SK-N-SH (cell line): ENCODE results near the gene WDR35. TPM values are rescaled to one million over a fixed set of nuclear protein-coding genes. Genes with fewer than 3 reads are reported as not detected.

Source experiments
- CTCF ChIA-PET: fragments of 300-600, 350-600 bp; formaldehyde crosslinking; extraction: SDS; loops from one replicate; lab custom pipeline; 2021; lab: Yijun Ruan, JAX
- POLR2A ChIA-PET: fragments of 350-600 bp; sonication (Branson Sonifier 250); formaldehyde crosslinking; extraction: SDS; loops from one replicate; lab custom pipeline; 2020; ENCODE audit warnings: antibody characterized with exemption, inconsistent platforms; lab: Yijun Ruan, JAX
- DNase-seq: peaks from one replicate; pipeline ENCODE4 v3.0.0; 2012
- H2AFZ ChIP-seq: fragments of 200-600 bp; sonication (generic); 2 replicates; pipeline ENCODE4 v1.8.1; 2016; ENCODE audit warnings: antibody characterized with exemption, mild to moderate bottlenecking, low read depth
- H3F3A ChIP-seq: fragments of 200-600 bp; sonication (generic); replicated peaks from 2 replicates; pipeline ENCODE3; 2016; ENCODE audit warnings: antibody characterized with exemption, mild to moderate bottlenecking; ENCODE audit not compliant: insufficient read depth
- H3K27ac ChIP-seq, 2 experiments: fragments of 200-500 bp in 1 of 2; fragments of 200-600 bp in 1 of 2; sonication (Bioruptor generic) in 1 of 2; sonication (generic), shearing (Covaris generic) in 1 of 2; 2 replicates each; pipeline versions ENCODE4 v1.5.1 to v1.6.1; 2014 to 2016; ENCODE audit warnings: low read depth in 2 of 2, inconsistent platforms in 1 of 2, low read length in 1 of 2, mild to moderate bottlenecking in 1 of 2, mixed read lengths in 1 of 2
- H3K27me3 ChIP-seq: fragments of 200-600 bp; sonication (generic), shearing (Covaris generic); 2 replicates; pipeline ENCODE4 v1.6.1; 2016; ENCODE audit warnings: mixed run types; ENCODE audit not compliant: insufficient read depth
- H3K36me3 ChIP-seq, 2 experiments: fragments of 200-500 bp in 1 of 2; fragments of 200-600 bp in 1 of 2; sonication (Bioruptor generic) in 1 of 2; sonication (generic) in 1 of 2; replicated peaks in 1 of 2; 2 replicates each; pipeline versions ENCODE3 to v1.5.1; 2014 to 2016; ENCODE audit warnings: low read length in 1 of 2, mild to moderate bottlenecking in 1 of 2; ENCODE audit not compliant: insufficient read depth in 2 of 2, control insufficient read depth in 1 of 2
- H3K4me1 ChIP-seq, 2 experiments: fragments of 200-500 bp in 1 of 2; fragments of 200-600 bp in 1 of 2; sonication (Bioruptor generic) in 1 of 2; sonication (generic), shearing (Covaris generic) in 1 of 2; 2 replicates each; pipeline versions ENCODE4 v1.5.1 to v1.6.1; 2014 to 2016; ENCODE audit warnings: low read depth in 1 of 2, low read length in 1 of 2, mixed run types in 1 of 2; ENCODE audit not compliant: insufficient read depth in 2 of 2, control insufficient read depth in 1 of 2
- H3K4me2 ChIP-seq: fragments of 200-600 bp; sonication (generic), shearing (Covaris generic); 2 replicates; pipeline ENCODE4 v1.6.1; 2017; ENCODE audit warnings: mixed run types
- H3K4me3 ChIP-seq, 2 experiments: fragments of 200-500 bp in 1 of 2; fragments of 200-600 bp in 1 of 2; sonication (Bioruptor generic) in 1 of 2; sonication (generic), shearing (Covaris generic) in 1 of 2; 2 replicates each; pipeline versions ENCODE4 v1.5.1 to v1.8.1; 2014 to 2016; ENCODE audit warnings: low read depth in 2 of 2, inconsistent platforms in 1 of 2, low read length in 1 of 2, mild to moderate bottlenecking in 1 of 2, mixed read lengths in 1 of 2, moderate library complexity in 1 of 2
- H3K79me2 ChIP-seq: fragments of 200-600 bp; sonication (generic); 2 replicates; pipeline ENCODE4 v1.8.1; 2017; ENCODE audit warnings: mild to moderate bottlenecking; ENCODE audit not compliant: insufficient read depth
- H3K9ac ChIP-seq: fragments of 200-600 bp; sonication (generic); 2 replicates; pipeline ENCODE4 v1.6.1; 2017; ENCODE audit warnings: mixed run types
- H3K9me2 ChIP-seq: fragments of 200-600 bp; sonication (generic); 2 replicates; pipeline ENCODE4 v1.6.1; 2017; ENCODE audit warnings: mixed run types
- H3K9me3 ChIP-seq: fragments of 200-600 bp; sonication (generic); 2 replicates; pipeline ENCODE4 v1.6.1; 2017; ENCODE audit warnings: mixed run types, mild to moderate bottlenecking, moderate library complexity
- H4K20me1 ChIP-seq: fragments of 200-600 bp; sonication (generic); 2 replicates; pipeline ENCODE4 v1.6.1; 2017; ENCODE audit warnings: mild to moderate bottlenecking, mixed run types; ENCODE audit not compliant: insufficient read depth
- CTCF ChIP-seq: fragments of 200-600 bp; sonication (generic); IDR thresholded peaks from 2 replicates; pipeline ENCODE4 v1.6.1; 2017; ENCODE audit warnings: antibody characterized with exemption, mild to moderate bottlenecking, moderate library complexity
- ELF1 ChIP-seq: IDR thresholded peaks from 2 replicates; pipeline ENCODE4 v1.4.0; 2012
- FOSL2 ChIP-seq: IDR thresholded peaks from 2 replicates; pipeline ENCODE4 v1.4.0; 2012; ENCODE audit warnings: low read depth, mild to moderate bottlenecking, moderate library complexity, borderline replicate concordance
- FOXM1 ChIP-seq: IDR thresholded peaks from 2 replicates; pipeline ENCODE4 v1.4.0; 2012; ENCODE audit warnings: low read depth, mild to moderate bottlenecking
- GABPA ChIP-seq: IDR thresholded peaks from 2 replicates; pipeline ENCODE4 v1.4.0; 2012; ENCODE audit warnings: low read depth, mild to moderate bottlenecking
- GATA2 ChIP-seq: sonication (generic); formaldehyde crosslinking; IDR thresholded peaks from 2 replicates; pipeline ENCODE4 v1.5.0; 2020; ENCODE audit warnings: mild to moderate bottlenecking, missing genetic modification reagents
- MAX ChIP-seq: IDR thresholded peaks from 2 replicates; pipeline ENCODE4 v1.4.0; 2012; ENCODE audit warnings: low read depth
- MEF2A ChIP-seq: IDR thresholded peaks from 2 replicates; pipeline ENCODE4 v1.4.0; 2012; ENCODE audit warnings: low read depth, borderline replicate concordance
- MXI1 ChIP-seq: IDR thresholded peaks from 2 replicates; pipeline ENCODE4 v1.6.1; 2012; ENCODE audit warnings: mild to moderate bottlenecking, low read depth, low read length, improper control_type of control experiment
- NFIC ChIP-seq: IDR thresholded peaks from 2 replicates; pipeline ENCODE4 v1.4.0; 2012; ENCODE audit warnings: borderline replicate concordance
- NRF1 ChIP-seq: IDR thresholded peaks from 2 replicates; pipeline ENCODE4 v1.6.1; 2012; ENCODE audit warnings: low read depth, mild to moderate bottlenecking, low read length
- POLR2AphosphoS5 ChIP-seq: IDR thresholded peaks from 2 replicates; pipeline ENCODE4 v1.6.1; 2012; ENCODE audit warnings: low read depth, low read length
- REST ChIP-seq: IDR thresholded peaks from 2 replicates; pipeline ENCODE4 v1.6.1; 2012; ENCODE audit warnings: mild to moderate bottlenecking, low read depth, low read length, moderate library complexity
- TAF1 ChIP-seq: IDR thresholded peaks from 2 replicates; pipeline ENCODE4 v1.6.1; 2012; ENCODE audit warnings: low read depth, mild to moderate bottlenecking, low read length, moderate library complexity, borderline replicate concordance
- USF1 ChIP-seq: IDR thresholded peaks from 2 replicates; pipeline ENCODE4 v1.4.0; 2012; ENCODE audit warnings: low read depth, borderline replicate concordance
- whole genome bisulfite sequencing: methylation state at CpG from one replicate; pipeline ENCODE4 v1.1.6; 2017; ENCODE audit warnings: low lambda C conversion rate; 5-methylcytosine and 5-hydroxymethylcytosine counted together
- polyA plus RNA-seq, 3 experiments: library from polyadenylated mRNA; depleted of rRNA; stranded (reverse); fragments of >200 nt; gene quantifications; 2 replicates each; pipeline ENCODE4 v1.2.3, GENCODE V29; 2012

Gene WDR35
- polyA plus RNA-seq, 1 of the 3 experiments (the other 2 are of a cell fraction) = 8.6 TPM

- Histone ChIP-seq H3K4me2 (peak overlapping the region; percentile 75), H3F3A (peaks cover 4% of the 10 kb centered on the region), H3K9me3 (no peaks in the 10 kb centered on the region), H3K4me3 (peak overlapping the region; percentile 52 to 61), H3K27me3 (no peaks in the 10 kb centered on the region), H2AFZ (peak overlapping the region; percentile 84), H3K27ac (no peak overlapping the region), H3K36me3 (no peaks in the 10 kb centered on the region), H3K4me1 (peaks cover 0 to 16% of the 10 kb centered on the region in 2 experiments; a peak in 2 of 4 replicates), H3K9me2 (no peaks in the 10 kb centered on the region), H4K20me1 (no peaks in the 10 kb centered on the region), H3K79me2 (no peaks in the 10 kb centered on the region), H3K9ac (peak overlapping the region; percentile 57; the same call in 1 of the 2 replicates)
- CTCF ChIA-PET = interaction anchor here (0.7 to 9.7 kb wide), 16 partner anchors 11 to 409 kb away, joined by 3 to 233 read pairs (median 24); partner anchors contain the start of genes LAPTM4A, SDC1 and WDR35
- POLR2A ChIA-PET = interaction anchor here (0.6 kb wide), 1 partner anchor 51 kb away, joined by 4 read pairs; no protein-coding TSS in a partner anchor
- TF ChIP-seq GATA2 (CRISPR knock-in tag) = no peak
- no peak for TF ChIP-seq MAX
- TF ChIP-seq USF1 = no peak
- TF ChIP-seq MEF2A = no peak
- no peak for TF ChIP-seq CTCF
- TF ChIP-seq MXI1 = no peak
- DNase-seq = no peak
- 90% methylated on average over 15 of the region's 15 CpGs for whole genome bisulfite sequencing
Measured at GRCh38 chr2:20013126-20013849, 23.4 kb upstream of the WDR35 start.

- Histone ChIP-seq H3K79me2 (no peaks in the 10 kb centered on the region), H3K9ac (peak within 1 kb of the TSS; percentile 57), H3K27me3 (no peaks in the 10 kb centered on the region), H3K36me3 (no peaks in the 10 kb centered on the region), H3K4me1 (peaks cover 0 to 16% of the 10 kb centered on the region in 2 experiments; a peak in 2 of 4 replicates), H3K4me2 (peak within 1 kb of the TSS; percentile 75), H2AFZ (peak within 1 kb of the TSS; percentile 95), H3K4me3 (peak within 1 kb of the TSS; percentile 52 to 61), H3K9me2 (no peaks in the 10 kb centered on the region), H3F3A (peaks cover 4% of the 10 kb centered on the region), H4K20me1 (no peaks in the 10 kb centered on the region), H3K9me3 (no peaks in the 10 kb centered on the region), H3K27ac (no peak within 1 kb of the TSS)
- CTCF ChIA-PET = interaction anchor here (0.9 to 9.7 kb wide), 15 partner anchors 10 to 410 kb away, joined by 3 to 233 read pairs (median 6); partner anchors contain the start of genes LAPTM4A and SDC1
- POLR2A ChIA-PET = interaction anchor here (0.6 to 1.4 kb wide), 3 partner anchors 39 to 111 kb away, joined by 3 to 4 read pairs (median 4); partner anchors contain the start of genes LAPTM4A and TTC32
- WGBS = 10% methylated on average over 37 of the region's 87 CpGs
- peak; percentile 84 for DNase-seq
- TF ChIP-seq FOXM1 (no peak), GABPA (no peak), GATA2 (CRISPR knock-in tag) (no peak), NRF1 (no peak), FOSL2 (no peak), NFIC (no peak), POLR2AphosphoS5 (no peak), ELF1 (0 out of 2 replicates have a peak, but pooled peaks have one; percentile 17), CTCF (no peak), TAF1 (peak; percentile 51; the same call in 1 of the 2 replicates), REST (no peak)
Measured at GRCh38 chr2:20012282-20013125, 22.6 kb upstream of the WDR35 start, which contains the start of gene MATN3. MATN3 (minus strand) TSS chr2:20012668; CDS start chr2:20012631, 37 bp downstream.
